Stimulated activated CD8-positive, alpha-beta memory T cell treated with anti-CD3 and anti-CD28 coated beads, Interleukin-15, amount 100 ng/mL, for 4 hours (primary cell): ENCODE data around the gene RNF141.

Experiments
- DNase-seq, 2 donors: peaks; one replicate each; pipeline ENCODE4 v3.0.0-alpha.2; 2020; ENCODE audit warnings: low read depth in 2 of 2

The RNF141 gene

DNA sequence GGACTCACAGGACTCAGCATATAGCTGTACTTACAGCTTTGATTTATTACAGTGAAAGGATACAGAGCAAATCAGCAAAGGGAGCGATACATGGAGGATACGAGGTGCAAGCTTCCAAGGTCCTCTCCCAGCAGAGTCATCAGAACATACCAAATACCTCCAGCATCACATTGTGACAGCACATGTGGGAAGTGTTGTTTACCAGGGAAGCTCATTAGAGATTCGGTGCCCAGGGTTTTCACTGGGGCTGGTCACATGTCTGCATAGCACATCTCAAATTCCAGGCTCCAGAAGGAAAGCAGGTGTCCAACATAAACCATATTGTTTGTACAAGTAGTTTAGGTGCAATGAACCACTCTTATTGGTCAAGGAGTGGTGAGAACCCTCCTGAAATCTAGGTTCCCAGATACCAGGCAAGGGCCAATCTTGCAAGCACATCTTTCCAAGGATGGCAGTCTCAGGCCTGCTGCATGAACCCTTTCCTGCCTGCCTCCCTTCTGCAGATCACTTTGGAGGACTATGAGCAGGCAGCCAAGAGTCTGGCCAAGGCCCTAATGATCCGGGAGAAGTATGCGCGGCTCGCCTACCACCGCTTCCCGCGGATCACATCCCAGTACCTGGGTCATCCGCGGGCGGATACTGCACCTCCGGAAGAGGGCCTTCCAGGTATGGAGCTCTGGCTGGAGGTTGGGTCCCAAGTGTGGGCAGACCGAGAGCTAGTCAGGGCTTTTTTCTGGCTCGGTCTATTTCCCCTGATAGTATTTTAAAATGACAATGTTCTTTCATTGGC, 59.2 kb downstream of the RNF141 start:
- no peak for DNase-seq

DNA sequence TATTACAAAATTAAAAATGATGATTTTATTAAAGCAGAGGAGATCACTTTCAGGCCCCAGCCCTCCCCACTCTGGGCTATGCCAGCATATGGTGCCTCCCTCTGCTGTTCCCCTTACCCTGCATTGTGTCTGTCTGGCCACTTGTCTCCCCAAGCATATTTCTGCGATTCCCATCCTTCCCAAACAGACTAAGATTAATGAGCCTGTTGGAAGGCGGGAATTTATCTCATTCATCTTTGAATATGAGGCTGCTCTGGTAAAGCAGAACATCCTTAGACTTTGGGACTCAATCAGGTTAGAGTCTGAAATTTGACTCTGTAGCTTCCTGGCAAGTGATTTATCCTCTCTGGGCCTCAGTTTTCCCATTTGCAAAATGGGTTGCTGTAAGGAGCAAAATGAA, 60.2 kb downstream of the RNF141 start:
- DNase-seq, result no peak

DNA sequence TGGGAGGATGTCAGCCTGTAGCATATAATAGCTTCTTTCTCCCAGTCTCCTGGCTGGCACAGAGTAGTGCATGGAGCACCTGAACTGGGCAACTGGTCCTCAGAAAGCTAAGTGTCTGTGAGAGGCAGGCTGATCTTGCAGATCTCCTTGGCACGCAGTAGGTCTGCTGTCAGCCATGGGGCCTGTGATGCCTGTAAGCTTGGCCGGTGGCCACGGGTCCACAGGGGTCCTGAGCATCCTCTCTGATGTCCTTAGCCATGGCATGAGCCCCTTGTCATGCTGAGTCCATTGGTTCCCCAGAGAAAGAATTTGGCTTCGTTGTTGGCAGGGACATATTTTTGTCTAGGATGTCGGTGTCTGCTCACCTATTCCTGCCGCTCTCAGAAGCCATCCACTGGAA, 61.0 kb downstream of the RNF141 start:
- no peak for DNase-seq

DNA sequence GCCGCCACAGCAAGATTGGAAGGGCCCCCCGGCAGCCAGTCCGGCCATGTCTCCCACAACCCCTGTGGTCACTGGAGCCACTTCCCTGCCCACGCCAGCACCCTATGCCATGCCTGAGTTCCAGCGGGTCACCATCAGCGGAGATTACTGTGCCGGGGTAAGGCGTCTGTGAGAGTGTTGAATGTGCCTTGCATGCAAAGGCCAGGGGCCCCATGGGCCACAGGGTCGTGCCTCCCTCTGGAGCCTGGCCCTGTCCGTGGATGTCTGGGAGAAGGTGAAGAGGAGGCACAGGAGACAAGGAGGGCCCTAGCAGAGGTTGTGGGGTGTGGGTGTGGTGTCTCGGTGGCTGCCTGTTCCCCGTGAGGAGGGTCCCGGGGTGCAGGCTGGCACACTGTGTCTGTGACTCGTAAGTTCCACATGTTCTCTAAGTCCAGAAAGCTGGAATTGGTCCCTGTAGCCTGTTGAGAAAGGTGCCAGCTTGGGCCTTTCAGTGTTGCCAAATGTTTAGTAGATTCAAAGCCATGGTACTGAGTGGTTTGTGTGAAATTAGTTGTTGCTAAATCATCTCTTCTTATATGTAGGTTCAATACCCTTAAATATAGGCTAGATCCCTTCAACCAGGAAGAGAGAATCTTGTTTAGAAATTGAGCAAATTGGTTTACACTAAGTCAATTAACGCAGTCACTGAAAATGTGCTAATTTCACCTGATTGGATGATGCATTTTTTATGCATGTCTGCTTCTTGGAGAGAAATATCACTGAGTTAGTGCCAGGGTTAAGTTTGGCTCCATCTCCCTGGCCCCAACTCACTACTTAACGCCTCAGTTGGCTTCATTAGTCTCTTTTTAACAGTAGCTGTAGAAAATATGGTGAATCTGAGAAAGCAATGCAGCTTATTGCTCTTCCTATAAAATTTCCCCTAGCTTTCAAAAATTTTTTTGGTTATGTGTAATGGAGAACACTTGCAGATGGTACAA, 62.1 kb downstream of the RNF141 start:
- no peak for DNase-seq

DNA sequence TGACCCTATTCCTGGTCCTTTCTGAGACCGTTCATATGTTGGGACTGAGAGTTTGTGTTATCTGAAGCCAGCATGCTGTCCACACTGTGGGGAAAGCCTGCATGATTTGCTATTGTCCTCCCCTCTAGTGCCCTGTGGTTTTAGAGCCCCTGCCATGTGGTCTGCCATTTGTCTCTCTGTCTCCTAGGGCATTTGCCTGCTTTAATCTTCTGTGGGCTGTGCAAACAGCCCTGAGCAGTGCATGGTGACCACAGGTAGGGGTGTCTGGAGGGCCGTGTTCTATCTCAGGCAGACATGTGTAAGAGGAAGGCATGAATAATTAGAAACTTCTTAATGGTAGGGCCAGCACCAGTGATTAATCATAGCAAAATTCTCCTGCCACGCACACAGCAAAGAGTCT, 62.9 kb downstream of the RNF141 start:
- DNase-seq, result no peak

DNA sequence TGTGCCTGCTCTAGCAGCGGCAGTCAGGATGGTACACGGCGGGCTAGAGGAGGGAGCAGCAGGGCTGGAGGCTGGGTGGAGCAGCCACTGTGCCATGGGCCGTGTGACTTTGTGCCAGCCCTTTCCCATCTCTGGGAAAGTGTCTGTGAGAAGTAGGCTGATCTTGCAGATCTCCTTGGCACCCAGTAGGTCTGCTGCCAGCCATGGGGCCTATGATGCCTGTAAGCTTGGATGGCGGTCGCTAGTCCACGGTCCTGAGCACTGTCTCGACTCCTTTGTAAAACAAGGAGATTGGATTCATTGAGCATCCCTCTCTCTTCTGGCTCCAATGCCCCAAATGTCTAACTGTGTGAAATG, 63.3 kb downstream of the RNF141 start:
- no peak for DNase-seq

DNA sequence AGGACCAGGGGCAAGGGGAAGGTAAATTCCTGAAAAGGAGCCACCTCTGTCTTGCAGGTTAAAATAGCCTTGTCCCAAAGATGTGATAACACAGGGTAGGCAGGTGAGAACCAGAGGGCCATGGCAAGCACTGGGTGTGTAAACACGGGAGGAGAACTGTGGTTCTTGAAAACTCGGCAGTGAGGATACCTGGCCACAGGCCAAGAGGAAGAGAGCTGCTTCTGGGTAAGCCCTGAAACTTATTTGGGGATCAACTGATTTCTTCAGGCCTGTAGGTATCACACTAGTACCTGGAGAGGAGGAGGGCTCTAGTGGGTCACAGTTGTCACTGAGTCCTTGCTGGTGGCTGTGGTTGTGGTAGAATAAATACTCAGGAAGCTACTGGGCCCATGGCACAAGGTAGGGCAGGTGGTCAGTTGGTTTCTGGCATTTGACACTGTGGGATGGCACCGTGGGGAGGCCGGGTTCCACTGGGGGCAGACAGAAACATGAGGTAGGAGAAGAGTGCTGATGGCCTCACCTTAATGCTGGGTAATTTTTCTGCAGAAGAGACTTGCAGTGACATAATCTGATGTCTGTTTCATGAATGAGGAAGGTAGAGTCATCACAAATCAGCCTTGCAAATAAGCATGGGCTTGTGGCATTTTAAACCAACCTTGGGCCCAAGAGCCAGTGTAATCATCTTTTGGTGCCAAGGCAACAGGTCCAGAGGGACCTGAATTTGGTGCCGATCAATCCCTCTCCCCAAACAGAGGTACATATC, 63.9 kb downstream of the RNF141 start:
- no peak for DNase-seq

DNA sequence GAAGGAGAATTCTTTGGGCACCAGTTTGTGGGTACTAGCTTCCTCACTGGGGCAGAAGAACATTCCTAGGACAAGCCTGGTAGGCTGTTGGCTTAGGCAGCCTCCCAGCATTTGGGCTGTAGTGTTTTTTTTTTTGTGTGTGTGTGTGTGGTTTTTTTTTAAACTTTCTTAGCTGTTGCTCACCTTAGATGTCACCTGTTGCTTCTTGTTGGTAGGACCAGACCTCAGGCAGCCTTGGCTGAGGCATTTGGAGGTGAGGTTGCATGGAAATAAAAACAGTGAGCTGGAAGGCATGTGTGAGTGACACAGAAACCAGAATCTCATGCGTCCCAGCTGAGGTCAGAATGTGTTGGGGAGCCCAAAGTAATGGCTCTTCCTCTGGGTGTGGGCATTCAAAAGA, 64.6 kb downstream of the RNF141 start:
- no peak for DNase-seq

DNA sequence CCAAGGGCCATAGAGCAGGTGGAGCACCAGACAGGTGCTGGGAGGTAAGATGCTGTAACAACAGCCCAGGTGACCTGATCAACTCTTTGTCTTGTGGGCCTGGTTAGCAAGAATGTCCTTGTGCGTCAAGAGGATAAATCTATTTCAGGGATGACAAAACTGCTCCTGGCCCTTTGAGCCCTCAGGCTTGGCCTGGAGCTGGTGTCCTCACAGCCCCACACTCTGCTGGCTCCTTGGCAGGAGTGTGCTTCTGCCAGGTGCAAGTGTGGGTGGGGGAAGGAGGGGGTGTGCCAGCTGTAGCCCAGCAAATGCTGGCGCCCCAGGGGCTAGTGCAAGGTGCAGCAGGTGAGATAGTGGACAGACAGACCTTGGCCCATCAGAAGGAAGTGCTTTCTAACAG, 66.4 kb downstream of the RNF141 start:
- DNase-seq, result no peak

DNA sequence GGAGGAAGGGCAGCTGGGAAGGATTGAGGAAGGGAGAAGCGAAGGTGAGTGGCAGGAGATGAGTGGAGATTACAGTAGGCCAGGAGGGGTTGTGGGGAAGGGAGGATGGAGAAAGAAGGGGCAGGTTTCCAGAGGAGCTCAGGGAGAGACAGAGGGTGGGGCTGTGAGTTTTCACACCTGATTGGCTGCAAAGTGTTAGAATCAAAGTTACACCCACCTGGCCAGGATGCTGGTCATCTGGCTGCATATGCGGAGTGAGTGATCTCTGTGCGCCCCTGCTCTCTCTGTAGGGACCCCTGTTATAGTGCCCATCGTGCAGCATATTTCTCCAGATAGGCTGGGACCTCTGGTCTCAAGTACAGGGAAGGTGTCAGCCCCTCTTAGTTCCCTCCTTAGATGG, 67.6 kb downstream of the RNF141 start:
- no peak for DNase-seq

DNA sequence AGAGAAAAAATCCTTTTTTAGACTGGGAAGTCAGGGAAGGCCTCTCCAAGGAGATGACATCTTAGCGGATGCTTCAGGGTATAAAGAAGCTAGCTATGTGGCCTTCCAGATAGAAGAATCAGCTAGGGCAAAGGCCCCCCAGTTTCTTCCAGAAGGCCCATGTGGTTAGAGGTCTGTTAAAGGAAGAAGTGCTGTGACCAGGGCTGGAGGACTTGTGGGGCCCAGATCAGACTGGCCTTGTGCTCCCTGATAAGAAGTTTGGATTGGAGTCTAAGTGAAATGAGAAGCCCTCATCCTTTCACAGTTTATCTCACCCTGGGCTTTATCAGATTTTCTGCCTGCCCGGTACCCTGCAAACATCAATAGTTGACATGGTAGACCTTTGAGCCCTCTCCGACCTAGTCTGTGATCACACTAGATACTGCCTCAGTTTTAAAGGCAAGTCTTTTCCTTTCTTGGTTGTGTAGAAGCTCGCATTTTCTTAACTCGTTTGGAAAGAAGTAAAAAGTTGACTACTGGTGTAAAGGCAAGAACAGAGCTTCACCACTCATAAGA, 78.2 kb downstream of the RNF141 start:
- DNase-seq, result no peak
